Gastroesophageal sphincter (tissue), 3 donors: ENCODE data around the gene RANBP3.

Experiments used
- POLR2A ChIP-seq, 2 donors: fragments of 450-650 bp; IDR thresholded peaks; one replicate each; pipeline ENCODE4 v1.6.1; 2017; ENCODE audit warnings: antibody characterized with exemption in 2 of 2, mild to moderate bottlenecking in 2 of 2, moderate library complexity in 1 of 2
- TF ChIP-seq, protein P1 (sequence below), 4 experiments: fragments of 200-600 bp in 2 of 4; fragments of 450-650 bp in 2 of 4; sonication (generic) in 1 of 4; IDR thresholded peaks; one replicate each; pipeline ENCODE4 v1.5.1; 2017 to 2019; ENCODE audit warnings: antibody characterized with exemption in 4 of 4, mild to moderate bottlenecking in 2 of 4, moderate library complexity in 2 of 4

DNA sequence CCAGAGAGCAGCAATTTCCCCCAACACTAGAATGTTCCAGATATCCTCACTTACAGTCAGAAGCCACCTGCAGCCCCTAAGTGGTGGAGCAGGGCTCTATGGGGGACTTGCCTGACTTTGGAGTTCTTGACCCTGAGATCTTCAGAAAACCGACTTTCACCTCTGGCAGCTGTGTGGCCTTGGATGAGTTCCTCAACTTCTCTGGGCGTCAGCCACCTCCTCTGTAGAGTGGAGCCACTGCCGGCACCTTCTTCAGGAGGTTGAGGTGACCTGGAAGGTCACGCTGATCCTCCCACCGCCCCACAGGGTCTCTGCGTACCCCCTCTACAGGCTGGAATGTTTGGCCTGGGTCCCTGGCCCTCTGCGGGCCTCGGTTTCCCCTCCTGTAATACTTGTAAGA lies 100.5 kb downstream of the RANBP3 start:
- TF ChIP-seq POLR2A (IDR thresholded peaks at IDR 0.05), result no peak
- TF ChIP-seq, protein P1, sequence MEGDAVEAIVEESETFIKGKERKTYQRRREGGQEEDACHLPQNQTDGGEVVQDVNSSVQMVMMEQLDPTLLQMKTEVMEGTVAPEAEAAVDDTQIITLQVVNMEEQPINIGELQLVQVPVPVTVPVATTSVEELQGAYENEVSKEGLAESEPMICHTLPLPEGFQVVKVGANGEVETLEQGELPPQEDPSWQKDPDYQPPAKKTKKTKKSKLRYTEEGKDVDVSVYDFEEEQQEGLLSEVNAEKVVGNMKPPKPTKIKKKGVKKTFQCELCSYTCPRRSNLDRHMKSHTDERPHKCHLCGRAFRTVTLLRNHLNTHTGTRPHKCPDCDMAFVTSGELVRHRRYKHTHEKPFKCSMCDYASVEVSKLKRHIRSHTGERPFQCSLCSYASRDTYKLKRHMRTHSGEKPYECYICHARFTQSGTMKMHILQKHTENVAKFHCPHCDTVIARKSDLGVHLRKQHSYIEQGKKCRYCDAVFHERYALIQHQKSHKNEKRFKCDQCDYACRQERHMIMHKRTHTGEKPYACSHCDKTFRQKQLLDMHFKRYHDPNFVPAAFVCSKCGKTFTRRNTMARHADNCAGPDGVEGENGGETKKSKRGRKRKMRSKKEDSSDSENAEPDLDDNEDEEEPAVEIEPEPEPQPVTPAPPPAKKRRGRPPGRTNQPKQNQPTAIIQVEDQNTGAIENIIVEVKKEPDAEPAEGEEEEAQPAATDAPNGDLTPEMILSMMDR (IDR thresholded peaks at IDR 0.05), result no peak
